ENCODE measurements around the gene CA10.

CA10 gene

GRCh38 chr17:51997723-51998122, 160.8 kb downstream of the CA10 start:
- DNase-seq (ENCODE audit: low spot score), result no peak
- no peaks in the 10 kb centered on the region for H3K9me3 Mint-ChIP-seq
- H3K27me3 Mint-ChIP-seq (ENCODE audit: low read depth), result no peaks in the 10 kb centered on the region
- no peaks in the 10 kb centered on the region for H3K36me3 Mint-ChIP-seq (ENCODE audit: low read depth)
- H3K4me1 Mint-ChIP-seq (ENCODE audit: low read depth), result no peaks in the 10 kb centered on the region
- no peak overlapping the region for H3K4me3 Mint-ChIP-seq
- H3K27ac Mint-ChIP-seq, result no peak overlapping the region

- Mint-ChIP-seq H3K27ac (no peak overlapping the region), H3K4me3 (no peak overlapping the region), H3K27me3 (ENCODE audit: low read depth) (no peaks in the 10 kb centered on the region), H3K36me3 (ENCODE audit: low read depth) (no peaks in the 10 kb centered on the region), H3K4me1 (ENCODE audit: low read depth) (no peaks in the 10 kb centered on the region), H3K9me3 (no peaks in the 10 kb centered on the region)
- DNase-seq (ENCODE audit: low spot score), result no peak
Observed at GRCh38 chr17:51995797-51996403, 162.6 kb downstream of the CA10 start.

- Mint-ChIP-seq H3K27ac (no peak overlapping the region), H3K4me1 (ENCODE audit: low read depth) (no peaks in the 10 kb centered on the region), H3K27me3 (ENCODE audit: low read depth) (no peaks in the 10 kb centered on the region), H3K4me3 (no peak overlapping the region), H3K36me3 (ENCODE audit: low read depth) (no peaks in the 10 kb centered on the region), H3K9me3 (no peaks in the 10 kb centered on the region)
- no peak for DNase-seq (ENCODE audit: low spot score)
Observed at GRCh38 chr17:51992864-51993416, 165.6 kb downstream of the CA10 start.

- Mint-ChIP-seq H3K4me3 (no peak overlapping the region), H3K27ac (no peak overlapping the region), H3K9me3 (no peaks in the 10 kb centered on the region), H3K4me1 (ENCODE audit: low read depth) (no peaks in the 10 kb centered on the region), H3K27me3 (ENCODE audit: low read depth) (no peaks in the 10 kb centered on the region), H3K36me3 (ENCODE audit: low read depth) (no peaks in the 10 kb centered on the region)
- no peak for DNase-seq (ENCODE audit: low spot score)
Observed at GRCh38 chr17:51971121-51971520, 187.4 kb downstream of the CA10 start.

- H3K27me3 Mint-ChIP-seq (ENCODE audit: low read depth), result no peaks in the 10 kb centered on the region
- H3K36me3 Mint-ChIP-seq (ENCODE audit: low read depth), result no peaks in the 10 kb centered on the region
- no peak overlapping the region for H3K4me3 Mint-ChIP-seq
- no peak for DNase-seq (ENCODE audit: low spot score)
- H3K27ac Mint-ChIP-seq, result no peak overlapping the region
- no peaks in the 10 kb centered on the region for H3K4me1 Mint-ChIP-seq (ENCODE audit: low read depth)
- H3K9me3 Mint-ChIP-seq, result peaks cover 24% of the 10 kb centered on the region
Observed at GRCh38 chr17:51961689-51962088, 196.8 kb downstream of the CA10 start.

- Mint-ChIP-seq H3K4me3 (no peak overlapping the region), H3K27ac (no peak overlapping the region), H3K27me3 (ENCODE audit: low read depth) (no peaks in the 10 kb centered on the region), H3K9me3 (peaks cover 13% of the 10 kb centered on the region), H3K4me1 (ENCODE audit: low read depth) (no peaks in the 10 kb centered on the region), H3K36me3 (ENCODE audit: low read depth) (no peaks in the 10 kb centered on the region)
- DNase-seq (ENCODE audit: low spot score), result no peak
Observed at GRCh38 chr17:51957786-51958185, 200.7 kb downstream of the CA10 start.

GRCh38 chr17:51955245-51955644, 203.3 kb downstream of the CA10 start:
- no peaks in the 10 kb centered on the region for H3K4me1 Mint-ChIP-seq (ENCODE audit: low read depth)
- no peak overlapping the region for H3K27ac Mint-ChIP-seq
- H3K36me3 Mint-ChIP-seq (ENCODE audit: low read depth), result no peaks in the 10 kb centered on the region
- H3K9me3 Mint-ChIP-seq, result no peaks in the 10 kb centered on the region
- H3K4me3 Mint-ChIP-seq, result no peak overlapping the region
- DNase-seq (ENCODE audit: low spot score), result no peak
- H3K27me3 Mint-ChIP-seq (ENCODE audit: low read depth), result no peaks in the 10 kb centered on the region

GRCh38 chr17:51954232-51954765, 204.2 kb downstream of the CA10 start:
- Mint-ChIP-seq H3K4me3 (no peak overlapping the region), H3K4me1 (ENCODE audit: low read depth) (no peaks in the 10 kb centered on the region), H3K9me3 (no peaks in the 10 kb centered on the region), H3K36me3 (ENCODE audit: low read depth) (no peaks in the 10 kb centered on the region), H3K27me3 (ENCODE audit: low read depth) (no peaks in the 10 kb centered on the region), H3K27ac (no peak overlapping the region)
- no peak for DNase-seq (ENCODE audit: low spot score)

- H3K27me3 Mint-ChIP-seq (ENCODE audit: low read depth), result no peaks in the 10 kb centered on the region
- no peak overlapping the region for H3K27ac Mint-ChIP-seq
- H3K4me3 Mint-ChIP-seq, result no peak overlapping the region
- H3K36me3 Mint-ChIP-seq (ENCODE audit: low read depth), result no peaks in the 10 kb centered on the region
- DNase-seq (ENCODE audit: low spot score), result no peak
- no peaks in the 10 kb centered on the region for H3K9me3 Mint-ChIP-seq
- no peaks in the 10 kb centered on the region for H3K4me1 Mint-ChIP-seq (ENCODE audit: low read depth)
Observed at GRCh38 chr17:51951741-51952140, 206.8 kb downstream of the CA10 start.

GRCh38 chr17:51948128-51948527, 210.4 kb downstream of the CA10 start:
- no peak for DNase-seq (ENCODE audit: low spot score)
- no peaks in the 10 kb centered on the region for H3K27me3 Mint-ChIP-seq (ENCODE audit: low read depth)
- no peaks in the 10 kb centered on the region for H3K36me3 Mint-ChIP-seq (ENCODE audit: low read depth)
- H3K9me3 Mint-ChIP-seq, result no peaks in the 10 kb centered on the region
- H3K4me1 Mint-ChIP-seq (ENCODE audit: low read depth), result no peaks in the 10 kb centered on the region
- H3K27ac Mint-ChIP-seq, result no peak overlapping the region
- no peak overlapping the region for H3K4me3 Mint-ChIP-seq

- no peak for DNase-seq (ENCODE audit: low spot score)
- no peak overlapping the region for H3K27ac Mint-ChIP-seq
- H3K36me3 Mint-ChIP-seq (ENCODE audit: low read depth), result no peaks in the 10 kb centered on the region
- H3K4me1 Mint-ChIP-seq (ENCODE audit: low read depth), result no peaks in the 10 kb centered on the region
- H3K9me3 Mint-ChIP-seq, result no peaks in the 10 kb centered on the region
- H3K4me3 Mint-ChIP-seq, result no peak overlapping the region
- H3K27me3 Mint-ChIP-seq (ENCODE audit: low read depth), result no peaks in the 10 kb centered on the region
Observed at GRCh38 chr17:51947160-51947735, 211.3 kb downstream of the CA10 start.

- no peak overlapping the region for H3K4me3 Mint-ChIP-seq
- H3K27me3 Mint-ChIP-seq (ENCODE audit: low read depth), result no peaks in the 10 kb centered on the region
- no peak for DNase-seq (ENCODE audit: low spot score)
- H3K36me3 Mint-ChIP-seq (ENCODE audit: low read depth), result no peaks in the 10 kb centered on the region
- no peak overlapping the region for H3K27ac Mint-ChIP-seq
- H3K9me3 Mint-ChIP-seq, result no peaks in the 10 kb centered on the region
- H3K4me1 Mint-ChIP-seq (ENCODE audit: low read depth), result no peaks in the 10 kb centered on the region
Observed at GRCh38 chr17:51946311-51946710, 212.2 kb downstream of the CA10 start.

GRCh38 chr17:51941272-51941671, 217.2 kb downstream of the CA10 start:
- Mint-ChIP-seq H3K9me3 (no peaks in the 10 kb centered on the region), H3K4me3 (no peak overlapping the region), H3K27ac (no peak overlapping the region), H3K36me3 (ENCODE audit: low read depth) (no peaks in the 10 kb centered on the region), H3K4me1 (ENCODE audit: low read depth) (no peaks in the 10 kb centered on the region), H3K27me3 (ENCODE audit: low read depth) (no peaks in the 10 kb centered on the region)
- DNase-seq (ENCODE audit: low spot score), result no peak

GRCh38 chr17:51937264-51937663, 221.2 kb downstream of the CA10 start:
- no peaks in the 10 kb centered on the region for H3K9me3 Mint-ChIP-seq
- H3K4me1 Mint-ChIP-seq (ENCODE audit: low read depth), result no peaks in the 10 kb centered on the region
- H3K36me3 Mint-ChIP-seq (ENCODE audit: low read depth), result no peaks in the 10 kb centered on the region
- no peak overlapping the region for H3K4me3 Mint-ChIP-seq
- no peak for DNase-seq (ENCODE audit: low spot score)
- no peaks in the 10 kb centered on the region for H3K27me3 Mint-ChIP-seq (ENCODE audit: low read depth)
- no peak overlapping the region for H3K27ac Mint-ChIP-seq

GRCh38 chr17:51935477-51935876, 223.0 kb downstream of the CA10 start:
- no peaks in the 10 kb centered on the region for H3K9me3 Mint-ChIP-seq
- no peaks in the 10 kb centered on the region for H3K36me3 Mint-ChIP-seq (ENCODE audit: low read depth)
- no peaks in the 10 kb centered on the region for H3K27me3 Mint-ChIP-seq (ENCODE audit: low read depth)
- no peak overlapping the region for H3K4me3 Mint-ChIP-seq
- no peak overlapping the region for H3K27ac Mint-ChIP-seq
- no peak for DNase-seq (ENCODE audit: low spot score)
- H3K4me1 Mint-ChIP-seq (ENCODE audit: low read depth), result no peaks in the 10 kb centered on the region
